WTC11 (cell line): ENCODE measurements around the gene AURKA. TPM values are rescaled to one million over a fixed set of nuclear protein-coding genes. Genes with fewer than 3 reads are reported as not detected.

Experiments used
- ATAC-seq: fragments of 200-7000 bp; cut with Tn5 transposase; 2 replicates; pipeline ENCODE4 v1.10.0; 2021; ENCODE audit warnings: mild to moderate bottlenecking, moderate library complexity
- CTCF ChIA-PET: fragments of 300-600 bp; sonication (Branson Sonifier 250); formaldehyde crosslinking; loops from one replicate; lab custom pipeline; 2021; ENCODE audit warnings: antibody characterized with exemption; lab: Charles Lee
- POLR2A ChIA-PET: fragments of 350-600 bp; sonication (Branson Sonifier 250); formaldehyde crosslinking; loops from one replicate; lab custom pipeline; 2021; ENCODE audit warnings: antibody characterized with exemption; lab: Charles Lee
- DNase-seq: peaks from one replicate; pipeline ENCODE4 v3.0.0; 2021; ENCODE audit warnings: low spot score
- H3K27ac Mint-ChIP-seq: 2 replicates; pipeline ENCODE4 v1.8.0; 2021; ENCODE audit warnings: mixed read lengths
- H3K27me3 Mint-ChIP-seq: 2 replicates; pipeline ENCODE4 v1.8.0; 2021; ENCODE audit warnings: low read depth, mild to moderate bottlenecking, moderate library complexity, mixed read lengths
- H3K36me3 Mint-ChIP-seq: 2 replicates; pipeline ENCODE4 v1.8.0; 2021; ENCODE audit warnings: mixed read lengths
- H3K4me1 Mint-ChIP-seq: 2 replicates; pipeline ENCODE4 v1.8.0; 2022; ENCODE audit warnings: mixed read lengths
- H3K4me3 Mint-ChIP-seq: 2 replicates; pipeline ENCODE4 v1.8.0; 2021; ENCODE audit warnings: mild to moderate bottlenecking, moderate library complexity, mixed read lengths
- H3K9me3 Mint-ChIP-seq: 2 replicates; pipeline ENCODE4 v1.8.0; 2021; ENCODE audit warnings: mixed read lengths
- FOXJ3 ChIP-seq: sonication (generic); formaldehyde crosslinking; IDR thresholded peaks from 2 replicates; pipeline ENCODE4 v1.9.0; 2021; ENCODE audit warnings: missing genetic modification reagents, mild to moderate bottlenecking, borderline replicate concordance
- FOXK1 ChIP-seq: sonication (generic); formaldehyde crosslinking; IDR thresholded peaks from 2 replicates; pipeline ENCODE4 v1.8.0; 2022; ENCODE audit warnings: mild to moderate bottlenecking, moderate library complexity, missing genetic modification reagents
- JAZF1 ChIP-seq: fragments of 250-450 bp; sonication (Bioruptor Pico); IDR thresholded peaks from 2 replicates; pipeline ENCODE4 v1.9.0; 2021; ENCODE audit warnings: moderate library complexity, mild to moderate bottlenecking, inconsistent platforms
- MLX ChIP-seq: sonication (generic); formaldehyde crosslinking; IDR thresholded peaks from 2 replicates; pipeline ENCODE4 v1.8.1; 2023; ENCODE audit warnings: mild to moderate bottlenecking, missing genetic modification reagents, moderate library complexity
- NR3C1 ChIP-seq: sonication (generic); formaldehyde crosslinking; conservative IDR thresholded peaks from 2 replicates; pipeline ENCODE4 v1.8.1; 2023; ENCODE audit warnings: low read depth, mild to moderate bottlenecking, missing genetic modification reagents
- PRRX2 ChIP-seq: fragments of 250-450 bp; sonication (Bioruptor Pico); IDR thresholded peaks from 2 replicates; pipeline ENCODE4 v1.8.0; 2021; ENCODE audit warnings: mild to moderate bottlenecking
- SMAD4 ChIP-seq: sonication (generic); formaldehyde crosslinking; IDR thresholded peaks from 2 replicates; pipeline ENCODE4 v1.8.0; 2022; ENCODE audit warnings: mild to moderate bottlenecking, missing genetic modification reagents
- SOX15 ChIP-seq: fragments of 250-450 bp; sonication (Bioruptor Pico); IDR thresholded peaks from 2 replicates; pipeline ENCODE4 v1.9.0; 2021; ENCODE audit warnings: mild to moderate bottlenecking
- TCF7 ChIP-seq: sonication (generic); formaldehyde crosslinking; IDR thresholded peaks from 2 replicates; pipeline ENCODE4 v1.8.0; 2022; ENCODE audit warnings: mild to moderate bottlenecking, low read depth, missing genetic modification reagents, moderate library complexity
- TP53 ChIP-seq: sonication (generic); formaldehyde crosslinking; IDR thresholded peaks from 2 replicates; pipeline ENCODE4 v1.8.1; 2023; ENCODE audit warnings: mild to moderate bottlenecking, missing genetic modification reagents
- ZNF138 ChIP-seq: sonication (generic); formaldehyde crosslinking; conservative IDR thresholded peaks from 2 replicates; pipeline ENCODE4 v1.8.1; 2022; ENCODE audit warnings: mild to moderate bottlenecking, moderate library complexity, missing genetic modification reagents
- ZNF416 ChIP-seq: fragments of 250-450 bp; sonication (Bioruptor Pico); IDR thresholded peaks from 2 replicates; pipeline ENCODE4 v1.9.0; 2021; ENCODE audit warnings: mild to moderate bottlenecking, inconsistent platforms
- total RNA-seq: library from RNA; stranded (reverse); gene quantifications from 3 replicates; pipeline ENCODE4 v1.2.3, GENCODE V29; 2021
- TF ChIP-seq, protein P1 (sequence below): sonication (generic); formaldehyde crosslinking; IDR thresholded peaks from 2 replicates; pipeline ENCODE4 v1.8.1; 2023; ENCODE audit warnings: mild to moderate bottlenecking, missing genetic modification reagents
- TF ChIP-seq, protein P2 (sequence below): fragments of 250-450 bp; sonication (Bioruptor Pico); conservative IDR thresholded peaks from 2 replicates; pipeline ENCODE4 v1.9.0; 2021; ENCODE audit warnings: mild to moderate bottlenecking
- TF ChIP-seq, protein P3 (sequence below): sonication (generic); formaldehyde crosslinking; IDR thresholded peaks from 2 replicates; pipeline ENCODE4 v1.8.1; 2022; ENCODE audit warnings: low read depth, mild to moderate bottlenecking, moderate library complexity, missing genetic modification reagents, borderline replicate concordance
- TF ChIP-seq, protein P4 (sequence below): fragments of 250-450 bp; sonication (Bioruptor Pico); IDR thresholded peaks from 2 replicates; pipeline ENCODE4 v1.8.0; 2021; ENCODE audit warnings: mild to moderate bottlenecking
- TF ChIP-seq, protein P5 (sequence below): sonication (generic); formaldehyde crosslinking; IDR thresholded peaks from 2 replicates; pipeline ENCODE4 v1.8.1; 2023; ENCODE audit warnings: mild to moderate bottlenecking, missing genetic modification reagents, moderate library complexity
- TF ChIP-seq, protein P6 (sequence below): fragments of 250-450 bp; sonication (Bioruptor Pico); IDR thresholded peaks from 2 replicates; pipeline ENCODE4 v1.9.0; 2021; ENCODE audit warnings: mild to moderate bottlenecking, borderline replicate concordance

Gene AURKA
- total RNA-seq, 1 experiment from 2014 or later = 103 TPM

DNA sequence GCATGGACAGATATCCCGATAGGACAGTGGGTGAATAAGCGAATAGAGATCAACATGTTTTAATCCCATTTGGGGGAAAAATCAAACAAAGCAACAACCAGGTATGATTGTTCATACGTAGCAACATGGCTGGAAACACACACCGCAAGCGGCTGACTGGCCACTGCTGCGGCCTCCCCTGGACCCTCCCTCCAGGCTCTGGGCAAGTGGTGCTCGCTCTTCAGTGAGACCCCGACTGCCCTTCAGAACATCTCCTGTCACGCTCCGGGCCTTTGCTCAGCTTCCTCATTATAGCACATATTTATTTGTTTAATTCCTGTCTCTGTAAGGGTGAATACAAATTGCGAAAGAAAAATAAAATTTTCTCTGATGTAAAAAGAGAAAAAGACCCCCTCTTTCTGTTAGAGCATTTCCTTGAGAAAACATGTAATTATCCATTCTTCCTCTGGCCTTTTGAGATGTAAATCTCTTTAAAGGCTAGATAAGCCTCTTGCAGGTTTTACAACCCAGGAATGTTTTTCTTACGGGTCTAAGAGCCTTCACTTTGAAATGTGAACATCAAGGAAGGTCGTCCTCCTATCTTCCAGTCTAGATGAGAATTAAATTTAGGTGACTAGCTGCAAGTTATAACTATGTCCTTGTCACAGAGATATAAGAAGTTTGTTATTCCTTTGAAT lies 44.2 kb downstream of the AURKA start (continued):
- TF ChIP-seq, protein P1, sequence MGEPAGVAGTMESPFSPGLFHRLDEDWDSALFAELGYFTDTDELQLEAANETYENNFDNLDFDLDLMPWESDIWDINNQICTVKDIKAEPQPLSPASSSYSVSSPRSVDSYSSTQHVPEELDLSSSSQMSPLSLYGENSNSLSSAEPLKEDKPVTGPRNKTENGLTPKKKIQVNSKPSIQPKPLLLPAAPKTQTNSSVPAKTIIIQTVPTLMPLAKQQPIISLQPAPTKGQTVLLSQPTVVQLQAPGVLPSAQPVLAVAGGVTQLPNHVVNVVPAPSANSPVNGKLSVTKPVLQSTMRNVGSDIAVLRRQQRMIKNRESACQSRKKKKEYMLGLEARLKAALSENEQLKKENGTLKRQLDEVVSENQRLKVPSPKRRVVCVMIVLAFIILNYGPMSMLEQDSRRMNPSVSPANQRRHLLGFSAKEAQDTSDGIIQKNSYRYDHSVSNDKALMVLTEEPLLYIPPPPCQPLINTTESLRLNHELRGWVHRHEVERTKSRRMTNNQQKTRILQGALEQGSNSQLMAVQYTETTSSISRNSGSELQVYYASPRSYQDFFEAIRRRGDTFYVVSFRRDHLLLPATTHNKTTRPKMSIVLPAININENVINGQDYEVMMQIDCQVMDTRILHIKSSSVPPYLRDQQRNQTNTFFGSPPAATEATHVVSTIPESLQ (CRISPR knock-in tag) = no peak
- TF ChIP-seq, protein P2, sequence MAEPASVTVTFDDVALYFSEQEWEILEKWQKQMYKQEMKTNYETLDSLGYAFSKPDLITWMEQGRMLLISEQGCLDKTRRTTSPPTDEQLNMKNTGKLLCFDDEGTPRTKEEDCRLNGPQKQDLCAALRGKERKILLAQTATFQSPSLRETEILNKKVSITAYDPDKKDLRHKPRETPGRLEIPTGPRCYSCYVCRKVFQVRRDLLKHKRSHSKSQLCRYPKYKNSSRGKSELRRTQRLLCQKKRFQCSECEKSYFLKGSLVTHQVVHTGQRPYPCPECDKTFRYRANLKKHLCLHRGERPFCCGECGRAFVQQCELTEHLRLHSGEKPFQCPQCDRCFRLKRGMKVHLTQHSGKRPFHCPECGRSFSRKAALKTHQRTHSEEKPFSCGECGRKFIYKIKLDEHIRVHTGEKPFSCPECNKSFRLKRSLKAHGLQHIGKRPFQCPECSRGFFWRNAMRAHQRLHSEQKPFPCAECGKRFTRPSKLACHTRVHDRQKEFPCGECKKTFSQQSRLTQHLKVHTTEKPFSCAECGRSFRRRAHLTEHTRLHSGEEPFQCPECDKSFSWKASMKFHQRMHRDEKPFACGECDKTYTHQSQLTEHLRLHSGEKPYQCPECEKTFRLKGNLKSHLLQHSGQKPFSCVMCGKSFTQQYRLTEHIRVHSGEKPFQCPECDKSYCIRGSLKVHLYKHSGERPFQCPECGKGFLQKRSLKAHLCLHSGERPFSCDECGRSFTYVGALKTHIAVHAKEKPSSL (CRISPR knock-in tag) = no peak
- TF ChIP-seq, protein P3, sequence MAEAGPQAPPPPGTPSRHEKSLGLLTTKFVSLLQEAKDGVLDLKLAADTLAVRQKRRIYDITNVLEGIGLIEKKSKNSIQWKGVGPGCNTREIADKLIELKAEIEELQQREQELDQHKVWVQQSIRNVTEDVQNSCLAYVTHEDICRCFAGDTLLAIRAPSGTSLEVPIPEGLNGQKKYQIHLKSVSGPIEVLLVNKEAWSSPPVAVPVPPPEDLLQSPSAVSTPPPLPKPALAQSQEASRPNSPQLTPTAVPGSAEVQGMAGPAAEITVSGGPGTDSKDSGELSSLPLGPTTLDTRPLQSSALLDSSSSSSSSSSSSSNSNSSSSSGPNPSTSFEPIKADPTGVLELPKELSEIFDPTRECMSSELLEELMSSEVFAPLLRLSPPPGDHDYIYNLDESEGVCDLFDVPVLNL = no peak
- TF ChIP-seq SOX15 (no peak), TCF7 (CRISPR knock-in tag) (no peak), ZNF138 (no peak)
- TF ChIP-seq, all 79 proteins: peak for 0

GRCh38 chr20:56345911-56346310 lies 46.1 kb downstream of the AURKA start:
- peaks cover 8% of the 10 kb centered on the region for H3K9me3 Mint-ChIP-seq
- no peak for ATAC-seq
- peaks cover 93% of the 10 kb centered on the region for H3K27me3 Mint-ChIP-seq
- no peak overlapping the region for H3K4me3 Mint-ChIP-seq
- no peak overlapping the region for H3K27ac Mint-ChIP-seq
- no peaks in the 10 kb centered on the region for H3K36me3 Mint-ChIP-seq
- TF ChIP-seq, protein P4, sequence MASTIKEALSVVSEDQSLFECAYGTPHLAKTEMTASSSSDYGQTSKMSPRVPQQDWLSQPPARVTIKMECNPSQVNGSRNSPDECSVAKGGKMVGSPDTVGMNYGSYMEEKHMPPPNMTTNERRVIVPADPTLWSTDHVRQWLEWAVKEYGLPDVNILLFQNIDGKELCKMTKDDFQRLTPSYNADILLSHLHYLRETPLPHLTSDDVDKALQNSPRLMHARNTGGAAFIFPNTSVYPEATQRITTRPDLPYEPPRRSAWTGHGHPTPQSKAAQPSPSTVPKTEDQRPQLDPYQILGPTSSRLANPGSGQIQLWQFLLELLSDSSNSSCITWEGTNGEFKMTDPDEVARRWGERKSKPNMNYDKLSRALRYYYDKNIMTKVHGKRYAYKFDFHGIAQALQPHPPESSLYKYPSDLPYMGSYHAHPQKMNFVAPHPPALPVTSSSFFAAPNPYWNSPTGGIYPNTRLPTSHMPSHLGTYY (CRISPR knock-in tag) = no peak
- TF ChIP-seq FOXK1 (CRISPR knock-in tag) (no peak), MLX (CRISPR knock-in tag) (no peak), JAZF1 (CRISPR knock-in tag) (no peak), ZNF416 (CRISPR knock-in tag) (no peak), SOX15 (no peak), NR3C1 (CRISPR knock-in tag) (no peak), SMAD4 (no peak), FOXJ3 (CRISPR knock-in tag) (no peak), TP53 (no peak), PRRX2 (CRISPR knock-in tag) (no peak)
- TF ChIP-seq, protein P5, sequence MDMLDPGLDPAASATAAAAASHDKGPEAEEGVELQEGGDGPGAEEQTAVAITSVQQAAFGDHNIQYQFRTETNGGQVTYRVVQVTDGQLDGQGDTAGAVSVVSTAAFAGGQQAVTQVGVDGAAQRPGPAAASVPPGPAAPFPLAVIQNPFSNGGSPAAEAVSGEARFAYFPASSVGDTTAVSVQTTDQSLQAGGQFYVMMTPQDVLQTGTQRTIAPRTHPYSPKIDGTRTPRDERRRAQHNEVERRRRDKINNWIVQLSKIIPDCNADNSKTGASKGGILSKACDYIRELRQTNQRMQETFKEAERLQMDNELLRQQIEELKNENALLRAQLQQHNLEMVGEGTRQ (CRISPR knock-in tag) = no peak
- TF ChIP-seq, protein P6, sequence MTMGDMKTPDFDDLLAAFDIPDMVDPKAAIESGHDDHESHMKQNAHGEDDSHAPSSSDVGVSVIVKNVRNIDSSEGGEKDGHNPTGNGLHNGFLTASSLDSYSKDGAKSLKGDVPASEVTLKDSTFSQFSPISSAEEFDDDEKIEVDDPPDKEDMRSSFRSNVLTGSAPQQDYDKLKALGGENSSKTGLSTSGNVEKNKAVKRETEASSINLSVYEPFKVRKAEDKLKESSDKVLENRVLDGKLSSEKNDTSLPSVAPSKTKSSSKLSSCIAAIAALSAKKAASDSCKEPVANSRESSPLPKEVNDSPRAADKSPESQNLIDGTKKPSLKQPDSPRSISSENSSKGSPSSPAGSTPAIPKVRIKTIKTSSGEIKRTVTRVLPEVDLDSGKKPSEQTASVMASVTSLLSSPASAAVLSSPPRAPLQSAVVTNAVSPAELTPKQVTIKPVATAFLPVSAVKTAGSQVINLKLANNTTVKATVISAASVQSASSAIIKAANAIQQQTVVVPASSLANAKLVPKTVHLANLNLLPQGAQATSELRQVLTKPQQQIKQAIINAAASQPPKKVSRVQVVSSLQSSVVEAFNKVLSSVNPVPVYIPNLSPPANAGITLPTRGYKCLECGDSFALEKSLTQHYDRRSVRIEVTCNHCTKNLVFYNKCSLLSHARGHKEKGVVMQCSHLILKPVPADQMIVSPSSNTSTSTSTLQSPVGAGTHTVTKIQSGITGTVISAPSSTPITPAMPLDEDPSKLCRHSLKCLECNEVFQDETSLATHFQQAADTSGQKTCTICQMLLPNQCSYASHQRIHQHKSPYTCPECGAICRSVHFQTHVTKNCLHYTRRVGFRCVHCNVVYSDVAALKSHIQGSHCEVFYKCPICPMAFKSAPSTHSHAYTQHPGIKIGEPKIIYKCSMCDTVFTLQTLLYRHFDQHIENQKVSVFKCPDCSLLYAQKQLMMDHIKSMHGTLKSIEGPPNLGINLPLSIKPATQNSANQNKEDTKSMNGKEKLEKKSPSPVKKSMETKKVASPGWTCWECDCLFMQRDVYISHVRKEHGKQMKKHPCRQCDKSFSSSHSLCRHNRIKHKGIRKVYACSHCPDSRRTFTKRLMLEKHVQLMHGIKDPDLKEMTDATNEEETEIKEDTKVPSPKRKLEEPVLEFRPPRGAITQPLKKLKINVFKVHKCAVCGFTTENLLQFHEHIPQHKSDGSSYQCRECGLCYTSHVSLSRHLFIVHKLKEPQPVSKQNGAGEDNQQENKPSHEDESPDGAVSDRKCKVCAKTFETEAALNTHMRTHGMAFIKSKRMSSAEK = no peak
- TF ChIP-seq, all 79 proteins: peak for 0
- ChIA-PET CTCF (no interaction called here), POLR2A (no interaction called here)
- DNase-seq = no peak
- peaks cover 27% of the 10 kb centered on the region for H3K4me1 Mint-ChIP-seq
